Glomerular visceral epithelial cell (primary cell): ENCODE measurements around the gene CAPN13.

Experiments
- DNase-seq: peaks from one replicate; pipeline ENCODE4 v3.0.0-alpha.2; 2016; ENCODE audit errors: extremely low spot score

The CAPN13 gene

DNA sequence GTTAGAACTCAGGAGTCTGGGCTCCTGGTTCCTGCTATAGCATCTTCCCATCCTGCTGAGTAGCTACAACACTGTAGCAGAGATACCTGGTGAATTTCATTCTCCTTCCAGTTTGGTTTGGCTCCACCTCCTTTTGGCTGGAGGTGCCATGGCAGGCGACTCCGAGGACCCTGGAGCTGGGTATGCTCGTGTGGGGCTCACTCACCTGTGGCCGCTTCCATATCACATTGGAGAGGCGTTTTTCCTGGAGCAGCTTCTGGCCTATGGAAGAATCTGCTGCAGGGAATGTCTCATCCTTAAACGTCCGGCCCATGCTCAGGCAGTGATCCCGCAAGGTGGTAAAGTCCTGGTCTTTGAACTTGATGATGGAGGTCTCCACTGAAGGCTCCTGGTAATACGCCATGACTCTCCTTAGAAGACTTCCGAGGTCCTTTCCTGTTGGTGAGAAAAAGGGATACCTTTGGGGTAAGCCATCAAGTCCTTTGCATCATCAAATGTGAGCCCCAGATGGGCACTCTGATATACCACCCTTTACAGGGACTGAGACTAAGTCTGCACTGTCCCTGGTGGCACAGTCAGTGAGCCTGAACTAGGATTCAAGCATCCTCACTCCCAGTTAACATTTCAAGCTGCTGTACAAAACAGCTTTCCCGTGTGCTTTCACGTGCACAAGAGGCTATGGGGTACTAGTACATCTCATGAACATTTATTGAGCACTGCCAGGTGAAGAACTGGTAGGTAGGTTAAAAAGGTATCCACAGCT lies 20.1 kb downstream of the CAPN13 start:
- no peak for DNase-seq

GRCh38 chr2:30784682-30785081 lies 22.6 kb downstream of the CAPN13 start:
- DNase-seq: no peak

GRCh38 chr2:30781961-30782533 lies 25.2 kb downstream of the CAPN13 start:
- DNase-seq: no peak

DNA sequence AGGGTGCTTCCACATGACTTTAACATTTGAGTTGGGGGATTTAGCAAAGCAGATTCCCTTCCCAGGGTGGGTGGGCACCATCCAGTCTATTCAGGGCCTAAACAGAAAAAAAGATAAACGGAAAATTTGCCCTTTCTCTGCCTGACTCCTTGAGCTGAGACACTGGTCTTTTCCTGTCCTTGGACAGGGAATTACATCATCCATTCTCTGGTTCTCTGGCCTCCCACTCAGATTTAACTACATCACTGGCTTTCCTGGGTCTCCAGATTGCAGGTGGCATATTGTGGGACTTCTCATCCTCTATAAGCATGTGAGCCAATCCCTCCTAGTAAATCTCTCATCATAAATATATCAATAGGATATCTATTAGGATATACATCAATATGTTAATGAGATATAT lies 25.8 kb downstream of the CAPN13 start:
- DNase-seq: no peak

DNA sequence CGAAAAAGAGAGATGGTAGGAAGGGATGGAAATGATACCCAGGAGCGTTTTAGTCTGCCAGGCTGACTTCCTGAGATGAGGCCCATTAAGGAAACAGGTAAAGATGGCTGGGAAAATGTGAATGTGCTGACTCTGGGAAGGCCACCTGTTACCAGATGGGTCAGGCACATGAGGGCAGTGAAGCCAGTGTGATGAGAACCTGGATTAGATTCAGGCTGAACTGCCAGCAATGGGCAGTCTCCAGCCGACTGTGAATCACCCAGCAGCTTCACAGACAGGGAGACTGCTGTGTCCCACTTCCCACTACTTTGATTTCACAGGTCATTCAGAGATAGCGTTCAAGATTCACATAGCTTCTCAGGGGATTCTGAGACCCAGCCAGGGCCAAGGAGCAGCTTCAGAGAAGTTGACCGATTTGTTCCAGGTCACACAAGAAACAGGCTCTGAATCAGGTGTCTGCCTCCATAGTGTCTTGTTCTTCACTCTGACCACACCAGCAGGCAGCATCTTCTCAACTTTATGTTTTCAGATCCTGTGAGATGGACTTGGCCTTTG lies 26.4 kb downstream of the CAPN13 start:
- no peak for DNase-seq

- no peak for DNase-seq
These were observed 28.6 kb downstream of the CAPN13 start for GRCh38 chr2:30778611-30779010.

GRCh38 chr2:30777661-30778505 lies 29.4 kb downstream of the CAPN13 start:
- no peak for DNase-seq

DNA sequence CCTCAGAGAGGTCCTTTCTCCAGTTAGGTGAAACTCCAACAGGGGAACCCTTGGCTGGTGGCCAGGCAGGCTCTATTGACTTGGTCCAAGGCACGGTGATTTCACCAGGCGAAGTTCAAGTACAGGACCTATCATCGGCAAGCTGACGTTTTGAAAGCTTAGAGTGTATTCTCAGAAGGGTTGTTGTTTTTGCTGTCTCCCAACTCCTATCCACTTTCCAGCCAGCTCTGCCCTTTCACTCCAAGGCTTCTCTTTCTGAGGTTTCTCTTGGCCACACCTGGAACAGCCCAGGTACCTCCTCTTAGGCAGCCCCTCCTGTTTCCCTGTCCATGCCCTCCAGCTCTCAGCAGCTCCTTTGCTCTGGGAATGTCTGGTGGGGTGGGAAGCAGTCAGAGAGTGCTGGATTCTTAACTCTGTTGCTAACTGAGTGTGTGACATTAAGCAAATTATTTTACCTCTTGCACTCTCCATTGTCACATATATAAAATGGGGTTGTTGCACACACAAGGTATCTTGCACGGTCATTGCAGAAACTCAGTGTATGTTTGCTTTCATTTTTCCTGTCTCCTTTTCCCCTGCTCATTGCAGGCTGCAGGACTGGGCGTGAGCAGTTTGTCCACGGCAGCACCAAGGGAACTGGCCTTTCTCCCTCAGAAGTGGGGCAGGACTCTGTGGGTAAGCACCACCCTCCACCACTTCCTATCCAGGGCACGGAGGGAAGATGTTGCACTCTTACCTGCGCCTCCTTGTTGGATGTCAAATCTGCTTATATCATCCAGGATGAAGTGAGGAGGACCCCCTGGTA lies 30.2 kb downstream of the CAPN13 start:
- no peak for DNase-seq

GRCh38 chr2:30775833-30776232 lies 31.4 kb downstream of the CAPN13 start:
- DNase-seq: no peak

DNA sequence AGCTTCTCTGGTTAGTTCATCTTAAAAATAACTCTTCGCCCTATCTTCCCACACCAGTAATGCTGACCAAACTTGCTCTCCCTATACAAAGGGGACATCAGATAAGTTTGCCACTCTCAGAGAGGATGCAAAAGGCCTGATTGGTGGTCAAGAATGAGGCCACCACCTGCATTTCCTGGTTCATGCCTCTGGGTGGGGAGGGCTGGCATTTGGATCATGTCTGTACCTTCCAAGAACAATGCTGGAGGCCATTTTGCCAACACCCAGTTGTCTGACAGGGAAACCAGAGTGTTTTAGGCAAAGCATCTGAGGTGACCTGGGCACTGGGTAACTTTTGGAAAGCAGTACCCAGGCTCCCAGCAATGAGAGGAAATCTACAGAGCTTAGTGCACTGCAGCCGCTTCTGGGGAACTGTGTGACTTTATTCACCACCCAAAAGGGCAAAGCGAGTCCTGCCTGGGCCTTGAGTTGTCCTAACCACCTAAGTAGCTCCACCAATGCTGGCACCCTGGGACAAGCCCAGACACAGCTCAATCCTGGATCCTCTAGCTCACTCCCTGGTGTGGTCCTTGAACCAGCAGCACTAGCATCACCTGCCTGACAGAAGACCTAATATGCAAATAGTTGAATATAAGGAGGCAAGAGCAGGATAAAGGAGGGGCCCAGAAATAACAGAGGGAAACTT lies 35.1 kb downstream of the CAPN13 start:
- no peak for DNase-seq

- no peak for DNase-seq
These were observed 36.2 kb downstream of the CAPN13 start for GRCh38 chr2:30770816-30771576.

DNA sequence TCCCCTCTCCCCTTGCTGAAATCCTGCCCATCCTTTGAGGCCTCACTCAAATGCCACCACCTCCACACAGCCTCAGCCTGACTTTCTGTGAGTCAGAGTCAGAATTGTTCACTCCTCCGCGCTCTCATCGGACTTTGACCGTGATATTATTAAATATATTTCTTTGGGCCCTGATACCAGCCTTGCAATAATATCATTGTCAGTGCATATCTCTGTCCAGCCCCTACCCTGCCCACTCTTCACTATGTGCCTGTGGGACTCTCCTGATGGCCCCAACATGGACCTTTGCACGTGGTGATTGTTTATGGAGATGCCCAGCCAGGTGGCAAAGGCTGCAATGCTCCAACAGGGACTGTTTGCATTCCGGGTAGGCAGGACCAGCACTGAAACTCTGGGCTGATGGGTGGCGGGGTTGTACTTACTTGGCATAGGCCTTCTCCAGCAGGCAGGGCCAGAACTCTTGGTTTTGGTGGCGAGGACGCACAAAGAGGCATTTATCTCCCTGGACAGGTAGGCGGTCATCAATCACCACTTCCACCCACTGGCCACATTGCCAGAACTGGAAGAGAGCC lies 37.3 kb downstream of the CAPN13 start:
- no peak for DNase-seq

GRCh38 chr2:30769481-30769780 lies 37.8 kb downstream of the CAPN13 start:
- no peak for DNase-seq

DNA sequence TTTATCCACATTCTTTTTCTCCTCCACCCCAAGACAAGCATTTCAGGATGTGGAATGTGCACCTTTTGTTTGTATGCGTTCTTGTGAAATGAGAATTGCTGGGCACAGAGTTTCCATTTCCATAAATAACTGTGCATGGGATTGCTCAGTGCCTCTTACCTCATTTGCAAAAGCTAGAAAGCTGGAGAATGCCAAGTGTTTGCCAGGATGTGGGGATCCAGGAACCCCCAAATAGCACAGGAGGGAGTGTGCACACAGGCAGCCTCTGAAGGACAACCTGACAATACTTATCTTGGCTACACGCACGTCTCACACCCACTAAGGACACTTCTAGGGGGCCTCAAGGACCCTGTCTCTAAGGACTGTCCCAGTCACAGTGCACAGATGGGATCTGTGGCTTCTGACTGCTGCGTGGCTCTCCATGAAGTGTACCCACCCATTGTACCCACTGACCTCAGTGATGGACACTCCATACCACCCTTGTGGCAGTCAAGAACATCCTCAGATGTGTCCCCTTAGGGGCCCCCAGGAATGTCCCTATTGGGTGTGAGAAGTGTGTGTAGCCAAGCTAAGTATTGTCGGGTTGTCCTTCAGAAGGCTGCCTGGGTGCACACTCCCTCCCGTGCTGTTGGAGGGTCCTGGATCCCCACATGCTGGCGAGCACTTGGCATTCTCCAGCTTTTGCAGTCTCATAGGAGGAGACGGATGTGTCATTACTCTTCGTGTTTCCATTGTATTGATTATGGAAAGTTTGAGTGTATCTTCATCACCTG lies 38.4 kb downstream of the CAPN13 start:
- no peak for DNase-seq

GRCh38 chr2:30768036-30768686 lies 39.1 kb downstream of the CAPN13 start:
- DNase-seq: no peak

DNA sequence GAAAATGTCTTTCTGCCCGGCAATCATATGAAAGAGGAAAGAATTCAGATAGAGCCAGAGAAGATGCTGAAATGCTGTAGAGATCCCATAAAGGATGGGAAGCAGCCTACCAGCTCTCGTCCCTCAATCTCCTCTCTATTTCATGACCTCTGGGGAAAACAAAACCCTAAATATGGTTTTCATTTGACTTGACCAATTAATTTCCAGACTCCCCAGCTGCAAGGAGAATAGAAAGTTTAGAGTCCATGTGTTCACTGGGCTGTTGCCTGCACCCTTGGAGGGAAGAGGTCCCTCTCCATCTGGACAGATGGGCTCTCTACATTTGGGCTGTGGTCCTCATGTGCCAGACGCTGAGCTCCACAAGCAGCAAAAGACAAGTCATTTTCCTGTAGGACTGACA lies 40.6 kb downstream of the CAPN13 start:
- DNase-seq: no peak

- no peak for DNase-seq
These were observed 41.3 kb downstream of the CAPN13 start for GRCh38 chr2:30765876-30766470.

GRCh38 chr2:30765191-30765590 lies 42.1 kb downstream of the CAPN13 start:
- no peak for DNase-seq
